ENCODE results near the gene PRR15L.
A peak's percentile ranks its signal among the peaks of the same experiment; 100 is the strongest.
"Not testable (repeated sequence)": the region's sequence is repeated elsewhere in the genome, so short reads cannot be mapped to it uniquely, and the experiment has no call there.

The PRR15L gene

GRCh38 chr17:47957591-47958490, at the start of gene PRR15L:
Gene PRR15L (minus strand): TSS chr17:47957883. CDS start chr17:47953234, 4,649 bp downstream.
- DNase-seq, result no peak

GRCh38 chr17:48006936-48007709, 49.4 kb upstream of the PRR15L start:
- DNase-seq, result no peak

- DNase-seq, result no peak
These were observed 47.3 kb upstream of the PRR15L start for GRCh38 chr17:48004983-48005382.

- peak; percentile 99 for DNase-seq
These were observed 45.9 kb upstream of the PRR15L start for GRCh38 chr17:48003417-48004151.

GRCh38 chr17:48002916-48003416, 45.3 kb upstream of the PRR15L start:
- DNase-seq, result peak; percentile 94

- DNase-seq, result peak; percentile 47
These were observed 44.7 kb upstream of the PRR15L start for GRCh38 chr17:48002266-48002915.

- not testable (repeated sequence) for DNase-seq
These were observed 44.0 kb upstream of the PRR15L start for GRCh38 chr17:48001657-48002056.

GRCh38 chr17:48001197-48001596, 43.5 kb upstream of the PRR15L start:
- DNase-seq, result no peak

GRCh38 chr17:47999582-47999981, 41.9 kb upstream of the PRR15L start:
- DNase-seq, result no peak

GRCh38 chr17:47998044-47998443, 40.4 kb upstream of the PRR15L start:
- no peak for DNase-seq

GRCh38 chr17:47997586-47997985, 39.9 kb upstream of the PRR15L start:
- DNase-seq, result no peak

GRCh38 chr17:47996201-47996600, 38.5 kb upstream of the PRR15L start:
- no peak for DNase-seq

- DNase-seq, result no peak
These were observed 37.7 kb upstream of the PRR15L start for GRCh38 chr17:47995241-47995935.

GRCh38 chr17:47994724-47995123, 37.0 kb upstream of the PRR15L start:
- DNase-seq, result no peak

GRCh38 chr17:47993964-47994363, 36.3 kb upstream of the PRR15L start:
- no peak for DNase-seq

- DNase-seq, result no peak
These were observed 35.4 kb upstream of the PRR15L start for GRCh38 chr17:47993031-47993564.

GRCh38 chr17:47992216-47992615, 34.5 kb upstream of the PRR15L start:
- no peak for DNase-seq

- DNase-seq, result no peak
These were observed 33.5 kb upstream of the PRR15L start for GRCh38 chr17:47990962-47991731.

GRCh38 chr17:47989700-47990099, 32.0 kb upstream of the PRR15L start:
- DNase-seq, result no peak

GRCh38 chr17:47989159-47989558, 31.5 kb upstream of the PRR15L start:
- DNase-seq, result no peak

GRCh38 chr17:47988445-47988844, 30.8 kb upstream of the PRR15L start:
- DNase-seq, result not testable (repeated sequence)
